Fibroblast of the aortic adventitia (primary cell): ENCODE measurements around the gene WASL. TPM values are rescaled to one million over a fixed set of nuclear protein-coding genes. Genes with fewer than 3 reads are reported as not detected.

Experiments
- DNase-seq: peaks from one replicate; pipeline ENCODE4 v3.0.0-alpha.2; 2010; ENCODE audit warnings: low read depth
- H3K4me3 ChIP-seq: 2 replicates; pipeline ENCODE4 v1.5.1; 2011; ENCODE audit warnings: low read depth, mild to moderate bottlenecking, control low read depth, low read length, moderate library complexity
- small RNA-seq: library from RNA; depleted of rRNA; stranded (forward); fragments of <200 nt; gene quantifications from one replicate; pipeline ENCODE3, GENCODE V24; 2012
- total RNA-seq: library from RNA; depleted of rRNA; stranded (reverse); fragments of >200 nt; gene quantifications from 2 replicates; pipeline ENCODE4 v1.2.3, GENCODE V29; 2012; ENCODE audit warnings: low replicate concordance
- TF ChIP-seq, protein P1 (sequence below): IDR thresholded peaks from 2 replicates; pipeline ENCODE4 v1.5.1; 2011; ENCODE audit warnings: mild to moderate bottlenecking, low read length, control low read depth, inconsistent platforms; ENCODE audit not compliant: insufficient read depth

The WASL gene
- total RNA-seq, 1 donor, result 31.9 TPM

DNA sequence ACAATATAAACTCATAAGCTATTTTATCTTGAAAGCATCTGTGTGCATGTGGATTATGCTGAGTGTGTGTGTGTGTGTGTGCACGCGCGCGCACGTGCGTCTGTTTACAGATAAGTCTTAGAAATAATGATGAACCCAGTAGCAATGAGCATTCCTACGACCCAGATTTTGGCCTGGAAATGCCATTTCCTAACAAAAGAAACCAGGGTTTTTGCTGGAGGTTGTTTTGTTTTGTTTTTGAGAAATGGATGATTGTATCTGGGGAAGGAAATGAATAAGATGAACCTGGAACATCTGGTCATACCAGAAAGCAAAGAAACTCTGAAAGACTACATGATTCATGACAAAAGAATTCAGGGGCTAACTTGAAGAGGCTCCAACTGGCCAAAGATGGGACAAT is 115.2 kb downstream of the WASL start:
- DNase-seq, result peak; percentile 88
- no peak overlapping the region for H3K4me3 ChIP-seq
- TF ChIP-seq, protein P1, sequence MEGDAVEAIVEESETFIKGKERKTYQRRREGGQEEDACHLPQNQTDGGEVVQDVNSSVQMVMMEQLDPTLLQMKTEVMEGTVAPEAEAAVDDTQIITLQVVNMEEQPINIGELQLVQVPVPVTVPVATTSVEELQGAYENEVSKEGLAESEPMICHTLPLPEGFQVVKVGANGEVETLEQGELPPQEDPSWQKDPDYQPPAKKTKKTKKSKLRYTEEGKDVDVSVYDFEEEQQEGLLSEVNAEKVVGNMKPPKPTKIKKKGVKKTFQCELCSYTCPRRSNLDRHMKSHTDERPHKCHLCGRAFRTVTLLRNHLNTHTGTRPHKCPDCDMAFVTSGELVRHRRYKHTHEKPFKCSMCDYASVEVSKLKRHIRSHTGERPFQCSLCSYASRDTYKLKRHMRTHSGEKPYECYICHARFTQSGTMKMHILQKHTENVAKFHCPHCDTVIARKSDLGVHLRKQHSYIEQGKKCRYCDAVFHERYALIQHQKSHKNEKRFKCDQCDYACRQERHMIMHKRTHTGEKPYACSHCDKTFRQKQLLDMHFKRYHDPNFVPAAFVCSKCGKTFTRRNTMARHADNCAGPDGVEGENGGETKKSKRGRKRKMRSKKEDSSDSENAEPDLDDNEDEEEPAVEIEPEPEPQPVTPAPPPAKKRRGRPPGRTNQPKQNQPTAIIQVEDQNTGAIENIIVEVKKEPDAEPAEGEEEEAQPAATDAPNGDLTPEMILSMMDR, result no peak

- TF ChIP-seq, protein P1, result no peak
- no peak for DNase-seq
Observed at GRCh38 chr7:123632808-123633207, 116.0 kb downstream of the WASL start.

More at GRCh38 chr7:123632808-123633207, 116.0 kb downstream of the WASL start:
- H3K4me3 ChIP-seq, result no peak overlapping the region

Small RNAs within 50 kb of the gene (small RNA-seq; reads per million reads assigned to genes)
- not detected for gene RNU6-11P

Other genes starting within 250 kb of the WASL start
- 0.81 and 2.7 TPM in 2 replicates for gene IQUB, start 214.4 kb downstream of the WASL start, total RNA-seq
- gene NDUFA5, start 191.2 kb downstream of the WASL start, total RNA-seq, result 35.8 and 47.8 TPM in 2 replicates
- not detected in 2 replicates for gene ASB15, start 147.2 kb downstream of the WASL start, total RNA-seq
- not detected in 2 replicates for gene LMOD2, start 93.1 kb downstream of the WASL start, total RNA-seq
- gene HYAL4, start 96.2 kb upstream of the WASL start, total RNA-seq, result not detected in 2 replicates
- not detected in 2 replicates for gene SPAM1, start 176.2 kb upstream of the WASL start, total RNA-seq